ENCODE measurements around the gene DSTYK.
"Not testable (repeated sequence)": the region's sequence is repeated elsewhere in the genome, so short reads cannot be mapped to it uniquely, and the experiment has no call there.

Gene DSTYK

DNA sequence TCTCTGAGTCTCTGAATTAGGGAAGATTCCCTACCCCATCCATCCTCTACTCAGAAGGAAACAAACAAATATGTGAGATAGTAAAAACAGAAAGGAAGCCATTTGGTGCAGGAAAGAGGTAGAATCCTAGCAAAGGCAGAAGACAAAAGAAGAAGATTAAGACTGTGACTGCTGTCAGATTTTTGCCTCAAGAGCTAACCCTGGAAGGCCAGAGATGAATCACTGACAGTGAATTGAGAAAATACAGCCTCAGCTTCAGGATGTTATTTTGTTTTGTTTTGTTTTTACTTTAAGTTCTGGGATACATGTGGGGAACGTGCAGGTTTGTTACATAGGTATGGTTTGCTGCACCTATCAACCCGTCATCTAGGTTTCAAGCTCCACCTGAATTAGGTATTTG, 31.7 kb downstream of the DSTYK start:
- DNase-seq (ENCODE audit: low read depth), result peak; percentile 56

- DNase-seq (ENCODE audit: low read depth), result peak; percentile 99
Observed at GRCh38 chr1:205172729-205173366, 38.7 kb downstream of the DSTYK start.

DNA sequence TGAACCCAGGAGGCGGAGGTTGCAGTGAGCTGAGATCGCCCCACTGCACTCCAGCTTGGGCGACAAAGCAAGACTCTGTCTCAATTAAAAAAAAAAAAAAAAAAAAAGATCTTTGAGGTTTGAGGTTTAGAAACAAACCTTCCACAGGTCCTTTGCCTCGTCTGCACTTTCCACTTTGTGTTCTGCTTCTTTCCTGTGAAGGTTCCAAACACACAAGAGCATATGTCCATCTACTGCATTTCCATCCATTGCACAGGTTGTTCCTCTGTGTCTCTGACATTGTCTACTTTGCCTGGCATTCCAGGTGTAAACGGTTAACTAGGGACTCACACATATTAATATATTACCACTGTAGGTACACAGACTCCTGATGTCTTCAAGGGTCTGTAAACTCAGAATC, 40.1 kb downstream of the DSTYK start:
- no peak for DNase-seq (ENCODE audit: low read depth)

DNA sequence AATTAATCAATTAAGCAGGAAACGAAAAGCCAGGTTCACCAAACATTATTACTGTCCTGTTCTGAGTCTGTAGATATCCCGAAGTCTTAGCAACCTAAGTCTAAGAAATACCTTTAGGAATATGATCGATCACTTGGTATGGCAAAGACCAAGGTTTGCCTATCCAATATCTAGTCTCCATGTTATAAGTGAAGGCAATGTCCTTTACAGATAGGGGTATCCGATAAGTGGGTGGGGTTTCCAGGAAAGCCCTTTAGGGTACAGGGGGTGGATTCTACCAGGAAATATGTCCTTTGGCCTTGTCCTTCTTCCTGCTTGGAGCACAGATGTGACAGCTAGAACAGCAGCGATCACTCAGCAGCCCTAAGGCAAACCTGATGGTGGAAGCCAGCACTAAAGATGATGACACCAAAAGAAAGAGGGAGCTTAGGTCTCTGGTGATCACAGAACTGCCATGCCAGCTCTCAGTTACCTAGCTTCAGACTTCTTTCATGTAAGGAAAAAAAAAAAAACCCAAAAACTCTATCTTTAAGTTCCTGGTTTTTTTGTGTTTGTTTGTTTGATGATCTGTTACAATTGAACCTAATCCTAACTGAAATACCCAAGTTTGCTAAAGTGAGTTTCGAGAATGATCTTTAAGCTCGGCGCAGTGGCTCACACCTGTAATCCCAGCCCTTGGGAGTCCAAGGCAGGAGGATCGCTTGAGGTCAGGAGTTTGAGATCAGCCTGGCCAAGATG, 40.8 kb downstream of the DSTYK start:
- no peak for DNase-seq (ENCODE audit: low read depth)

DNA sequence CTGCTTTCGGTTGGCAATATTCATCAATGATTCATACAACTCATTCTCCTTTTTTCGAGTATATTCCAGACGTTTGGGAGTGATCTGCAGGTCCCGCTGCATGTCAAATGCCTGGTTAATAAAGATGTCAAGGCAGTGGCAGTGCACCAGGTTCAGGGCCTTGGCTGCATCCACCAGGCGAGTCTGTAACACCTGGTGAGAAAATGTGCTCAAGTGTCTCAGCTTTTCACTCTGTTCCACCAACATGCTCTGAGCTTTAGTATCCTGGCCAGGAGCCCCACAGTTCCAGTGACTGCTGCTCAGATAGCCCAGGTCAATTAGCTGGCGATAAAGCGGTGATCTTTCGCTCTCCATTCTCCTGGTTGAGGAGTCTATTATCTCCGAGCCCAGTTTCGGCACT, 42.3 kb downstream of the DSTYK start:
- no peak for DNase-seq (ENCODE audit: low read depth)

DNA sequence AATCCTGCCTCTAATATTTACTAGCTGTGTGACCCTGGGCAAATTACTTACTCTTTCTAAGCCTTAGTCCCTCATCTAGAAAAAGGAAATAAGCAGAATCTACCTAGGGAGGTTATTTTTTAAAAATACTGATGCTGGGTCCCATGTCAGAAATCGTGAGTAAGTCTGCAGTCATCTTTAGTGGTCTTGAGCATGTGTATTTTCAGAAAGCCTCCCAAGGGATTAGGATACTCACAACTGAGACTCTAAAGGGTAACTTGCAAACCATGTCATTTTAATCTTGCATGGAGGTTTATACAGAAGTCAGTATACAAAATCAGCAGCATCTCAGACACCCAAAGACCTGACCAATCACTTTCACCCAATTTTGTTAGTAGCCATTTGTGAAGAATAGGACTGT, 43.2 kb downstream of the DSTYK start:
- DNase-seq (ENCODE audit: low read depth), result no peak

- DNase-seq (ENCODE audit: low read depth), result peak; percentile 80
Observed at GRCh38 chr1:205162301-205162700, 49.2 kb downstream of the DSTYK start.

DNA sequence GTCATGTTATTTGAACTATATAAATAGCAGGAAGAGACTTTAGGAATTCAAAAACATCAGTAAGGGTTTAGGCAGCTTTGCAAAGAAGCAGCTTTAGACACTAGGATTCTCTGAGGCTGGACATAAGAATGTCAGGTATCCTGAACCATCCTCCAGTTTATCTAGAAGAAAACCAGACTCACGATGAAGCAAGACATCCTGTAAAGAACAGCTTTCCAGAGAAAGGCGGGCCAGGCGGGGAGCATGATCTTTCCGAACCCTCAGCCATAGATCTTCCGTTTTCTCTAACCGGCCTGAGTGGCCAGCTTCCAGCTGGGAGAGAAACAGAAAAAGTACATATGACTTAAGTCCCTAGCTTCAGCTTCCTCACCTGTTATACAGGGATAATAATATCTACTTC, 50.4 kb downstream of the DSTYK start:
- no peak for DNase-seq (ENCODE audit: low read depth)

GRCh38 chr1:205158048-205158616, 53.4 kb downstream of the DSTYK start:
- DNase-seq (ENCODE audit: low read depth), result no peak

- DNase-seq (ENCODE audit: low read depth), result not testable (repeated sequence)
Observed at GRCh38 chr1:205155665-205156377, 55.7 kb downstream of the DSTYK start.

GRCh38 chr1:205152505-205152904, 59.0 kb downstream of the DSTYK start:
- no peak for DNase-seq (ENCODE audit: low read depth)

DNA sequence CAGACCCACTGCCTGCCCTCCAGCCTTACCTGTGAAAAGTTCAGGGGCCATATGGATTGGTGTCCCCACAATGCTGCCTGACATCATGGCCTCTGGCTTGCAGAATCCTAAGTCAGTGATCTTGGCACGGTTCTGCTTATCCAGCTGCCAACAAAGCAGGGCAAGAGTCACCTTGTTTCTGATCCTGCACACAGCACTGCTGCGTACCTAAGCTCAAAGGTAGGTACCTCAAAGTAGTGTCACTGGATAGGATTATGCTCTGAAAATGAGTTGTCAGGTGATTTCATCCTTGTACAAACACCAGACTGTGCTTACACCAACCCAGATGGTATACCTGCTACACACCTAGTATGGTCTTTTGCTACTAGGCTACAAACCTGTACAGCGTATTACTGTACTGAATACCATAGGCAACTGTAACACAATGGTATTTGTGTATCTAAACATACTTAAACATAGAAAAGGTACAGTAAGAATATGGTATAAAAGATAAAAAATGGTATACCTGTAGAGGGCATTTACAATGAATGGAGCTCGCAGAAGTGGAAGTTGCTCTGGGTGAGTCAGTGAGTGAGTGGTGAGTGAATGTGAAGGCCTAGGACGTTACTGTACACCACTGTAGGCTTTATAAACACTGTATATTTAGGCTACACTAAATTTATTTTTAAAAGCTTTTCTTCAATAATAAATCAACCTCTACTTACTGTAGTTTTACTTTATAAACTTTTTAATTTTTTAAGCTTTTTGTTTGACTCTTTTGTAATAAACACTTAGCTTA, 60.7 kb downstream of the DSTYK start:
- peak; percentile 17 for DNase-seq (ENCODE audit: low read depth)

DNA sequence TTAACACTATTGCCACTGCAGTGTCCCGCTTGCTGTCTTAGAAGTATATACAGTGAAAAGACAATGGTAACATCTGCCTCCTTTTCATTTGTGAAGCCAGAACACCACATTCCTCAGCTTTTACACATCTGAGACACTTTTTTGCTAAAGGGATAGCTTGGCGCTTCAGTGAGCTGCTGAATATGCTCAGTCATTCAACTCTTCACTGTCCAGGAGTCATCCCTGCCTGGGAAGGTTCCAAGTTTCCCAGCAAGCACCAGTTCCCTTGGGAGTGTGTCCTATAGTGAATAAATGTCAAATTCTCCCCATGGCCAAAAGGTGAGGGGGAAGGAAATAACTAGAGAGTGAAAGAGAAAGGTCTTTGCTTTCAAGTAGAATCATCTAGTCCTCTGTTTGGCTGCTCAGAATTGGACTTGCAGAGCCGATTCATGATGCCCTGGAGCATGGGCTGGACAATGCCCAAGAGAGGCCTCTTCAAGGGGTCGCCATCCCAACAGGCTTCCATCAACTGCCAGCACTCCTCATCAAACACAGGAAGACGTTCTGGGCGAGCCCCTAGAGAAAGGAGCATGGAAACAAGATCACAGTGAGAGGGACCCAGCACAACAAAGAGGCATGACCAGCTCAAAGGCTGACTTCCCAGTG, 64.2 kb downstream of the DSTYK start:
- peak; percentile 81 for DNase-seq (ENCODE audit: low read depth)

DNA sequence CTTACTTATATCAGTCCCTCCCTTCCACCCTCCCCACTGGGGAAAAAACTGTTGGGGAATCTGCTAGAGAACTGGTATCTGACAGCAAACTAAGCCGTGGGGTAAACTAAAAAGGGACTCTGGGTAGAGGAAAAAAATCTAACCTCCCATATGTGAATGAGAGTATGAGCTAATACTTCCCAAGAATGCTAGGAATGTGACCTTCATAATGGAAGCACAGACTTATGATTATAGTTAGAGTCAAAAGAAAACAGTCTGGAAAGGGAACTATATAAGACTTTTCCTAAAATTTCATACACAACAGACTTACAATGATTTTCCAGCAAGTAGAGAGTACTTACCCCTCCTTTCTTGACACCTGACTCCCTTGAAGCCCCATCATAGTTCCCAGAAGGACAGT, 66.8 kb downstream of the DSTYK start:
- DNase-seq (ENCODE audit: low read depth), result peak; percentile 71

DNA sequence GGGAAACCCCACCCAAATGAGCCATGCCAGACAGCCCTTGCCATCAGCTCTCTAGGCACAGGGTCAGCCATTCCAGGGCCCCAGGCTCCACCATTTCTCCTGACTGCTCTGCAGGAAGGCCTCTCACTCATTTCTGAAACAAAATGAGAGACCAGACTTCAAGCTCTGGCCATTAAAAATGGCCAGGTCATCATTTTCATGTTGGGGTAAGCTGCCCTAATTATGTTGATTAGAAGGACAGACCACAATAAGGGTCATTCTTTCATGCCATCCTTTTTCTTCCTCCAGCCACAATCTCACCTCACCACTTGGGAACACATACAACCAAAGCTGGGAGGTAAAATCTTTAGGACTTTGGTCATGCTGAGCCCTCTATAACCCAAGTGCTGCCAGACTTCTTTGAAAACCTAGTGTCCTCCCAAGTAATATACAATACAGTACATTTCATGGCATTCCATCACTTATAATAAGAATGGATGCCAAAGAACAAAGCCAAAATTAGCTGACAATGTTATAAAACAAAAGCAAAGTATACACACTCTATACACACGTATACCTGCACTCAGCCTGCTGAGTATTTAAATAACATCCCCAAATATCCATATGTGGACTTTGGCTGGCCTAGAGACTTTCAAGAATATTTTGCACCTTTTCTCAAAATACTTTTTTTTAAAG, 67.3 kb downstream of the DSTYK start:
- no peak for DNase-seq (ENCODE audit: low read depth)

DNA sequence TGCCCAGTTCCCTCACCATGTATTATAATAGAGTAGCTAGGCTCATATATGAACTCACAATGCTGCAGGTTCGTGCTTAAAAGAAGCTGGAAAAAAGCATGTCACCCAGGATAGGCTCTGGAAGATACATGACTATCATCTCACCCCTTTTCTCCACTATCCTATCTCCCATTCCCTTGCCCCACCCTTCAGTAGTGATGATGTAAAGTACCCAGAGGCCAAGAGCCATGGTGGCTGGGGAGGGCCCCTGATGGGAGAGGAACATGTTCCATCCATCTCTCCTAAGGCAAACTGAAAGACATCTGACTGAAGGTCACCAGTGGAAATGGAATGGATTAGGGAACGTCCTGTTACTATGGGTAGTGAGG, 69.4 kb downstream of the DSTYK start:
- no peak for DNase-seq (ENCODE audit: low read depth)

DNA sequence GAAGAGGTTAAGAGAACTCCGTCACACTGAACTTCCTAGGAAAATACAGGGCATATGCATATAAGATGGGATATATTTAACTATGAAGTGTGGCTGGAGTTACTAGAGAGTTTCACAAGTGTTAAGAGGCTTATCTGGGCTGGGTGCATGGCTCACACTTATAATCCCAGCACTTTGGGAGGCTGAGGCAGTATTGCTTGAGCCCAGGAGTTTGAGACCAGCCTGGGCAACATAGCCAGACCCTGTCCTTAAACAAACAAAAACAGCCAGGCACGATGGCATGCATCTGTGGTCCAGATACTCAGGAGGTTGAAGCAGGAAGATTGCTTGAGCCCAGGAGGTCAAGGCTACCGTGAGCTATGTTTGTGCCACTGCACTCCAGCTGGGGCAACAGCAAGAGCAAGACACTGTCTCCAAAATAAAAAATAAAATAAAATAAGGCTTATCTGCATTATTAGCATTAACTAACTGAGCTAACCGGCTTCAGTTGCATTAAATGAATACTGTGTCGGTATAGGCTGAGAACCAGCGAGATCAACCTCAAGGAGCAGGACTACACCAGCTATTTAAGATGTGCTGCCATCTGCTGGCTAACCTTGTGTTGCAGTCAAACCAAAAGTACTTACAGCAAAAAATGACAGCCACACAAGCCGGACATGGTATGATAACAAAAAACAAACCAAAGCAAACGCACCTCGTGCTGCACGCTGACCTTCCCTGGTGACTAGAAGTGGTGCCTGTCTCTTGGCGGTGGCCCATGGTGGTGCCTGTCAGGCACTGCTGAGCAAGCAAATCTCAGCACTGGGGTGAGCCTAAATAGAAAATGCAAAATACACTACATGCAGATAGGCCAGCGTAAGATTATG, 70.0 kb downstream of the DSTYK start:
- peak; percentile 85 for DNase-seq (ENCODE audit: low read depth)

DNA sequence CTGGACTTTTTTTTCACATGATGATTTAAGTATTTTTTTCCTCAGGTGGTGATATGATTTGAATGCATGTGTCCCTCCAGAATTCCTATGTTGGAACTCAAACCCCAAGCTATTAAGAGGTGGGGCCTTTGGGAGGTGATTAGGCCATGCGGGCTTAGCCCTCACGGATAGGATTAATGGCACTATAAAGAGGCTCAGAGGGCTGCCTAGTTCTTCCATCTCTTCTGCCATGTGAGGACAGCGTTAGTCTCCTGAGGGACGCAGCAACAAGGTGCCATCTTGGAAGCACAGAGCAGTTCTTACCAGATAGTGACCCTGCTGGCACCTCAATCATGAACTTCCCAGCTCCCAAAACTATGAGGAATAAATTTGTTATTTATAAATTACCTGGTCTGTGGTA, 71.4 kb downstream of the DSTYK start:
- DNase-seq (ENCODE audit: low read depth), result no peak

DNA sequence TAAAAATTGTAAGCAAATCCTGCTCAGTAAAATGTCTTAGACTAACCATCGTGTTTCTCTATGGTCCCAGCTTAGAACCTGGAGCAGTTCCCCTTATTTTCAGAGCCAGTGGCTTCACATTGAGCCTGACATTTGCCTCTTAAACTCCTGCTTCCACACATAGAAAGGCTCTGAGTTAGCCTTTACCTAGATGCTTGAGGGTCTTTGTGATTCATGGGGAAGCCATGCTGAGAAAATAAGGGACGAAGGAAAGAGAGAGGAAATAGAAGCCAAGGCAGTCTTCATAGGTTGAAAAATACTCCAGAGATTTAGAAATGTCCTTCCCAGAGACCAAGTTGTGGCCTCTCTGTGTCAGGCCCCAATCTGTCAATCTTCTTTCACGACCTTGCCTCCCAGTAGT, 73.6 kb downstream of the DSTYK start:
- no peak for DNase-seq (ENCODE audit: low read depth)

DNA sequence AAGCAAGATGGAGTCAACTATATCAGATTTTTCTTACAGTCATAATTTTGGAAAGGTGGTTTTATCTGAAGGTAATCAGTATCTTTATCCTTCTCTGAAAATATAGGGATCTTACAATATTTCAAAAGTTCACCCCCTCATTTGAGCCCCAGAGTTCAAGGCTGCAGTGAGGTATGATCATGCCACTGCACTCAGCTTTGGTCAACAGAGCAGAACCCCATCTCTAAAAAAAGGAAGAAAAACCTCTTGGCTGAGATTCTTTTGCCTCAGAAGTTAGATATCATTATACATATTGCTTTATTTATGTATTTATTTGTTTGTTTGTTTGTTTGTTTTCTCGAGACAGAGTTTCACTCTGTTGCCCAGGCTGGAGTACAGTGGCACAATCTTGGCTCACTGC, 78.2 kb downstream of the DSTYK start:
- DNase-seq (ENCODE audit: low read depth), result no peak

Data from iris pigment epithelial cell (primary cell).